Measurements from ENCODE around the gene FBRSL1. TPM values are rescaled to one million over a fixed set of nuclear protein-coding genes. Genes with fewer than 3 reads are reported as not detected.

Gene FBRSL1
- total and polyA plus RNA-seq, 8 donors = 31.1 to 62.5 (median 44.2) TPM

- intact Hi-C loops (cut with DNase I) = no loop called here
- ATAC-seq (no peak), FAIRE-seq (no peak), DNase-seq (no peak)
- Histone ChIP-seq H3K36me3 (peaks cover 0 to 7% (median 0%) of the 10 kb centered on the region in 3 donors), H3K4me1 (no peaks in the 10 kb centered on the region), H3K9me3 (no peaks in the 10 kb centered on the region), H3K27ac (no peak overlapping the region), H3K4me3 (no peak overlapping the region), H3K27me3 (no peaks in the 10 kb centered on the region)
- WGBS, 2 donors = 94 to 96% methylated on average over 17 to 20 of the region's 21 CpGs
- TF ChIP-seq CTCF (IDR thresholded peaks at IDR 0.05) = no peak
These were observed 57.3 kb downstream of the FBRSL1 start for GRCh38 chr12:132547205-132547740.

- TF ChIP-seq CTCF (IDR thresholded peaks at IDR 0.05) = no peak
- Histone ChIP-seq H3K4me3 (no peak overlapping the region), H3K36me3 (peaks cover 0 to 7% (median 0%) of the 10 kb centered on the region in 3 donors), H3K9me3 (no peaks in the 10 kb centered on the region), H3K27ac (no peak overlapping the region), H3K27me3 (no peaks in the 10 kb centered on the region), H3K4me1 (no peaks in the 10 kb centered on the region)
- intact Hi-C loops (cut with DNase I) = no loop called here
- DNase-seq (no peak), FAIRE-seq (no peak), ATAC-seq (no peak)
- WGBS, 2 donors = 96 to 98% methylated on average over 28 of the region's 28 CpGs
These were observed 58.6 kb downstream of the FBRSL1 start for GRCh38 chr12:132548430-132549058.

- no peak overlapping the region for H3K4me3 ChIP-seq
- ATAC-seq (no peak), FAIRE-seq (no peak), DNase-seq (no peak)
- H3K4me1 ChIP-seq = no peaks in the 10 kb centered on the region
- no peak overlapping the region for H3K27ac ChIP-seq
- WGBS, 2 donors = 97% methylated on average over 33 of the region's 33 CpGs
- peaks cover 0 to 7% (median 0%) of the 10 kb centered on the region in 3 donors for H3K36me3 ChIP-seq
- H3K9me3 ChIP-seq = no peaks in the 10 kb centered on the region
- no peak for TF ChIP-seq CTCF (IDR thresholded peaks at IDR 0.05)
- no peaks in the 10 kb centered on the region for H3K27me3 ChIP-seq
- intact Hi-C loops (cut with DNase I) = no loop called here
These were observed 59.1 kb downstream of the FBRSL1 start for GRCh38 chr12:132549059-132549458.

DNA sequence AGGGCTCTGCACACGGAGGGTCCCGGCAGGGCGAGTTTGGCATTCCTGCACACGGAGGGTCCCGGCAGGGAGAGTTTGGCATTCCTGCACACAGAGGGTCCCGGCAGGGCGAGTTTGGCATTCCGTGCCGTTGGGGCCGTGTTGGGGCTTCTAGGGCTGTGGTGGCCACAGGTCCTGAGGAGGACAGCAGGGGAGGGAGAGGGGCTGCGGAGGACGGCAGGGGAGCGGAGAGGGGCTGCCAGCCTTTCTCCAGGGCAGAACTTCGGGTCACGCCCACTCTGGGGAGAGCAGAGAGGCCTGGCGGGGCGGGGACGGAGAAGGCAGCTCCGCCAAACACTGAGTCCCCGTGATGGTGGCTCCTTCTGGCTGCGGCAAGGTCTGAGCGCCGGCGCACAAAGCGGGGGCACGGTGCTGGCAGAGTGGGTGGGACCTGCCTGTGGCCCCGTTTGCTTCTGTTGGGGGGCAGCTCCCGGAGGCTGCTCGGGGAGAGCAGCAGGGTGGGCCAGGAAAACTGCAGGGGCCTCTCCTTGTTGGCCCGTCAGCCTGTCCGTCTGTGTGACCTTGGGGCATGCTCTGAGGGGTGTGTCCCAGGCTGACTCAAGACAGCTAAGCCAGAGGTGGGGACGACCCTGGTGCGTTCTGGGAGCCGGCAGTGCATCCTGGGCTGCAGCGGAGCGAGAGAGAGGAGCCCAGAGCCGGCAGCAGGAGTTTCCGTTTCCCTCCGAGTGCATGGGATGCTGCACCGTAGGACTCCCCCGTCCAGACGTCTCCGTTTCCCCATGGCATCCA, 60.3 kb downstream of the FBRSL1 start:
- Histone ChIP-seq H3K27me3 (no peaks in the 10 kb centered on the region), H3K36me3 (peaks cover 0 to 7% (median 0%) of the 10 kb centered on the region in 3 donors), H3K4me3 (no peak overlapping the region), H3K4me1 (no peaks in the 10 kb centered on the region), H3K9me3 (no peaks in the 10 kb centered on the region), H3K27ac (no peak overlapping the region)
- FAIRE-seq (no peak), DNase-seq (no peak), ATAC-seq (peak in 1 of 4 donors; percentile 13)
- 85 to 88% methylated on average over 41 to 43 of the region's 43 CpGs for WGBS, 2 donors
- TF ChIP-seq CTCF (IDR thresholded peaks at IDR 0.05) = no peak
- intact Hi-C loops (cut with DNase I) = no loop called here

Measured in pancreas (tissue), 10 donors.